Measurements from ENCODE around the gene PTDSS2. TPM values are rescaled to one million over a fixed set of nuclear protein-coding genes. Genes with fewer than 3 reads are reported as not detected.

The PTDSS2 gene
- total RNA-seq, 2 donors from 2014 or later: 55.2 to 56.1 TPM

DNA sequence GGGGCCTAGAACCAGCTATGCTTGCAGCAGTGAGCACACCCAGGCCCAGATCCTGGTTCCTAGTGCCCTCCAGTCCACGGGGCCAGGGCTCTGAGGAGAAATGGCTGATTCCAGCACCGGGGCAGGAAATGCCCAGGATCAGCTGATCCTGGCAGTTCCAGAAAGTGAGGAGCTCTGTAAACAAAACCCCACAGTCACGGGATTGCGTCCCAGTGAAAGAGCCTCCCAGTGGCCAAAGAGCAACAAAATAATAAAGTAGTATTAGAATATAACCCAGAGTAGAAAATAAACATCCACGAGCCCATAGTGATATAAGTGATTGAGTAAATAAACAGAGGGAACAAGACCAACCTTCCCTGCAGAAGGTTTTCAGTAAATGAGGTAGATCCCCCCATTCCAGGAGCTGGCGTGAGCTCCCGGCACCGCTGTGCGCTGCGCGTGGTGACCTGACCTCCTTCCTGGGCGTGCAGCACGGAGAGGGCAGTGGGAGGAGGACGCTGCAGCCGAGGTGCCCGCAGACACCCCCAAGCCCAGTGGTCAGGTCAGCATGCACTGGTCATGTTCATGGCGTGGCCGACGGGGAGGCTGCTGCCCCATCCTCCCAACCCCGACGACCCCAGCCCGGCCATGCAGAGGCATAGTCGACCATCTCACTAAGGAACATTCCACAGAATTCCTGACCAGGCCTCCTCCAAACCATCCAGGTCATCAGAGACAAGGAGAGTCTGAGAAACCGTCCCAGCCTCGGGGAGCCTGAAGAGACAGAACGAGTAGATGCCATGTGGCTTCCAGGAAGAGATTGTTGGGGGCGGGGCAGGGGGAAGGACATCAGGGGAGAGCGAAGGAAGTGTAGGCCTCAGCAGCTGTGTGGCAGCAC is 19.8 kb downstream of the PTDSS2 start:
- Mint-ChIP-seq H3K9me3 (no peaks in the 10 kb centered on the region), H3K4me3 (no peak overlapping the region), H3K36me3 (ENCODE audit: low read depth) (peaks cover 17% of the 10 kb centered on the region), H3K27me3 (ENCODE audit: insufficient read depth) (no peaks in the 10 kb centered on the region), H3K27ac (peak overlapping the region; percentile 73), H3K4me1 (peaks cover 13% of the 10 kb centered on the region)
- Histone ChIP-seq H3K9me3 (ENCODE audit: control insufficient read depth, low read length) (peaks cover 3% of the 10 kb centered on the region), H3K27me3 (ENCODE audit: control insufficient read depth, insufficient read depth, low read length, poor library complexity, severe bottlenecking) (no peaks in the 10 kb centered on the region), H3K36me3 (ENCODE audit: control insufficient read depth, insufficient read depth, low read length) (peaks cover 9% of the 10 kb centered on the region), H3K9ac (ENCODE audit: extremely low read depth, low read length, poor library complexity, severe bottlenecking) (no peak overlapping the region), H3K27ac (ENCODE audit: low read depth, low read length) (no peak overlapping the region), H3K4me3 (ENCODE audit: low read length) (no peak overlapping the region), H3K4me1 (ENCODE audit: control insufficient read depth, insufficient read depth, low read length) (no peaks in the 10 kb centered on the region)
- no peak for DNase-seq
- WGBS, 2 experiments (ENCODE audit: insufficient coverage in 1 of 2, insufficient read length in 1 of 2): 93 to 95% methylated on average over 13 to 28 of the region's 28 CpGs
- TF ChIP-seq, protein P1, sequence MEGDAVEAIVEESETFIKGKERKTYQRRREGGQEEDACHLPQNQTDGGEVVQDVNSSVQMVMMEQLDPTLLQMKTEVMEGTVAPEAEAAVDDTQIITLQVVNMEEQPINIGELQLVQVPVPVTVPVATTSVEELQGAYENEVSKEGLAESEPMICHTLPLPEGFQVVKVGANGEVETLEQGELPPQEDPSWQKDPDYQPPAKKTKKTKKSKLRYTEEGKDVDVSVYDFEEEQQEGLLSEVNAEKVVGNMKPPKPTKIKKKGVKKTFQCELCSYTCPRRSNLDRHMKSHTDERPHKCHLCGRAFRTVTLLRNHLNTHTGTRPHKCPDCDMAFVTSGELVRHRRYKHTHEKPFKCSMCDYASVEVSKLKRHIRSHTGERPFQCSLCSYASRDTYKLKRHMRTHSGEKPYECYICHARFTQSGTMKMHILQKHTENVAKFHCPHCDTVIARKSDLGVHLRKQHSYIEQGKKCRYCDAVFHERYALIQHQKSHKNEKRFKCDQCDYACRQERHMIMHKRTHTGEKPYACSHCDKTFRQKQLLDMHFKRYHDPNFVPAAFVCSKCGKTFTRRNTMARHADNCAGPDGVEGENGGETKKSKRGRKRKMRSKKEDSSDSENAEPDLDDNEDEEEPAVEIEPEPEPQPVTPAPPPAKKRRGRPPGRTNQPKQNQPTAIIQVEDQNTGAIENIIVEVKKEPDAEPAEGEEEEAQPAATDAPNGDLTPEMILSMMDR (conservative IDR thresholded peaks at IDR 0.05): no peak

DNA sequence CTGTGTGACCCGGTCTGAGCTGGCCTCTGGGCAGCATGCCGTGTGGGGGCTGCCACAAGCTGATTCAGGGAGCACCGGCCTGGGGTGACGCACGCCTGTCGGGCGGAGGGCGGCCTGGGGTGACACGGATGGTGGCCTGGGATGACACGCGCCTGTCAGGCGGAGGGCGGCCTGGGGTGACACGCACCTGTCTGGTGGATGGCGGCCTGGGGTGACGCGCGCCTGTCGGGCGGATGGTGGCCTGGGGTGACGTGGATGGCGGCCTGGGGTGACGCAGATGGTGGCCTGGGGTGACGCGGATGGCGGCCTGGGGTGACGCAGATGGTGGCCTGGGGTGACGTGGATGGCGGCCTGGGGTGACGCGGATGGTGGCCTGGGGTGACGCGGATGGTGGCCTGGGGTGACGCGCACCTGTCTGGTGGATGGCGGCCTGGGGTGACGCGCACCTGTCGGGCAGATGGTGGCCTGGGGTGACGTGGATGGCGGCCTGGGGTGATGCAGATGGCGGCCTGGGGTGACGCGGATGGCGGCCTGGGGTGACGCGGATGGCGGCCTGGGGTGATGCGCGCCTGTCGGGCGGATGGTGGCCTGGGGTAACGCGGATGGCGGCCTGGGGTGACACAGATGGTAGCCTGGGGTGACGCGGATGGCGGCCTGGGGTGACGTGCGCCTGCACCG is 21.5 kb downstream of the PTDSS2 start:
- H3K27ac ChIP-seq (ENCODE audit: low read depth, low read length): no peak overlapping the region

DNA sequence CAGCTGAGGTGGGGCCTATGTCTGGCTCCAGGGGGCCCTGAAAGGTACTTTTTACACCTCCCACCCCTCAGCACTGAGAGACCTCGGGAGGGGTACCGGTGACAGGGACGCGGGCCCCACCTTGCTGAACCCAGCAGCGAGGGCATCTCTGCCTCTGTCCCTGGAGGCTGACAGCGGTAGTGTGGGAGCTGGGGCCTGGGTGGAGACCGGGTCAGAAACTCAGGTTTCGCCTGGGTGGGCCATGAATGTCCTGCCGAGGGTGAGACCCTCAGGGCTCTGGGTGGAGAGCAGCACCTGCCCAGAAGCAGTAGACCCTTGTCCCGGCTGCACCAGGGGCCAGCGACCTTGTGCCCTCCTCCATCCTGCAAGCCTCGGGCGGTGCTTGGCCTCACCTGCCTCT is 22.2 kb downstream of the PTDSS2 start:
- H3K27ac ChIP-seq (ENCODE audit: low read depth, low read length): no peak overlapping the region
- H3K36me3 Mint-ChIP-seq (ENCODE audit: low read depth): peaks cover 2% of the 10 kb centered on the region
- TF ChIP-seq, protein P1 (conservative IDR thresholded peaks at IDR 0.05): peak; percentile 44
- H3K4me3 Mint-ChIP-seq: no peak overlapping the region
- H3K27me3 ChIP-seq (ENCODE audit: control insufficient read depth, insufficient read depth, low read length, poor library complexity, severe bottlenecking): no peaks in the 10 kb centered on the region
- no peaks in the 10 kb centered on the region for H3K27me3 Mint-ChIP-seq (ENCODE audit: insufficient read depth)
- H3K4me3 ChIP-seq (ENCODE audit: low read length): no peak overlapping the region
- H3K4me1 Mint-ChIP-seq: peaks cover 13% of the 10 kb centered on the region
- WGBS, 2 experiments (ENCODE audit: insufficient coverage in 1 of 2, insufficient read length in 1 of 2): 94 to 95% methylated on average over 6 to 13 of the region's 13 CpGs
- H3K9me3 ChIP-seq (ENCODE audit: control insufficient read depth, low read length): peaks cover 5% of the 10 kb centered on the region
- H3K36me3 ChIP-seq (ENCODE audit: control insufficient read depth, insufficient read depth, low read length): peaks cover 7% of the 10 kb centered on the region
- H3K9me3 Mint-ChIP-seq: no peaks in the 10 kb centered on the region
- peak; percentile 64 for DNase-seq
- H3K9ac ChIP-seq (ENCODE audit: extremely low read depth, low read length, poor library complexity, severe bottlenecking): no peak overlapping the region
- no peaks in the 10 kb centered on the region for H3K4me1 ChIP-seq (ENCODE audit: control insufficient read depth, insufficient read depth, low read length)
- no peak overlapping the region for H3K27ac Mint-ChIP-seq

More for the DNA sequence above, 21.5 kb downstream of the PTDSS2 start:
- no peak overlapping the region for H3K4me3 ChIP-seq (ENCODE audit: low read length)
- DNase-seq: no peak
- no peaks in the 10 kb centered on the region for H3K4me1 ChIP-seq (ENCODE audit: control insufficient read depth, insufficient read depth, low read length)
- H3K27me3 Mint-ChIP-seq (ENCODE audit: insufficient read depth): no peaks in the 10 kb centered on the region
- TF ChIP-seq, protein P1 (conservative IDR thresholded peaks at IDR 0.05): no peak
- H3K27ac Mint-ChIP-seq: no peak overlapping the region
- H3K4me3 Mint-ChIP-seq: no peak overlapping the region
- H3K9me3 ChIP-seq (ENCODE audit: control insufficient read depth, low read length): peaks cover 5% of the 10 kb centered on the region
- no peaks in the 10 kb centered on the region for H3K9me3 Mint-ChIP-seq
- peaks cover 7% of the 10 kb centered on the region for H3K36me3 ChIP-seq (ENCODE audit: control insufficient read depth, insufficient read depth, low read length)
- H3K36me3 Mint-ChIP-seq (ENCODE audit: low read depth): peaks cover 5% of the 10 kb centered on the region
- 95 to 97% methylated on average over 19 to 61 of the region's 61 CpGs for WGBS, 2 experiments (ENCODE audit: insufficient coverage in 1 of 2, insufficient read length in 1 of 2)
- H3K4me1 Mint-ChIP-seq: peaks cover 13% of the 10 kb centered on the region
- H3K27me3 ChIP-seq (ENCODE audit: control insufficient read depth, insufficient read depth, low read length, poor library complexity, severe bottlenecking): no peaks in the 10 kb centered on the region
- no peak overlapping the region for H3K9ac ChIP-seq (ENCODE audit: extremely low read depth, low read length, poor library complexity, severe bottlenecking)

Measured in endodermal cell (in vitro differentiated cells).